T-helper 17 cell (primary cell): ENCODE results near the gene SCCPDH. TPM values are rescaled to one million over a fixed set of nuclear protein-coding genes. Genes with fewer than 3 reads are reported as not detected.

Experiments used
- ATAC-seq: fragments of 150-1000 bp; cut with Tn5 transposase; 2 replicates; pipeline ENCODE4 v1.10.0; 2021; ENCODE audit warnings: mild to moderate bottlenecking, moderate library complexity
- DNase-seq, 3 donors: peaks; one replicate each; pipeline versions ENCODE4 v3.0.0 to v3.0.0-alpha.2; 2020 to 2021
- H3K9me3 ChIP-seq: one replicate; pipeline ENCODE4 v1.7.0; 2013; ENCODE audit warnings: low read length, mild to moderate bottlenecking; ENCODE audit not compliant: control insufficient read depth, poor library complexity, severe bottlenecking
- H3K27ac Mint-ChIP-seq: one replicate; pipeline ENCODE4 v1.8.0; 2022; ENCODE audit warnings: mild to moderate bottlenecking, moderate library complexity, mixed read lengths
- H3K27me3 Mint-ChIP-seq: one replicate; pipeline ENCODE4 v1.8.0; 2022; ENCODE audit warnings: mixed read lengths
- H3K36me3 Mint-ChIP-seq: one replicate; pipeline ENCODE4 v1.8.0; 2022; ENCODE audit warnings: low read depth, mixed read lengths
- H3K4me1 Mint-ChIP-seq: one replicate; pipeline ENCODE4 v1.8.0; 2022; ENCODE audit warnings: mild to moderate bottlenecking, mixed read lengths
- H3K4me3 Mint-ChIP-seq: one replicate; pipeline ENCODE4 v1.8.0; 2022; ENCODE audit warnings: mild to moderate bottlenecking, moderate library complexity, mixed read lengths
- total RNA-seq, 4 donors: library from RNA in 2 of 4; stranded (reverse) in 2 of 4; gene quantifications; one replicate each; pipeline ENCODE4 v1.2.3 and lab custom pipeline; 2022 to 2026

SCCPDH gene
- total RNA-seq, 2 donors from 2014 or later: 1.9 to 3.2 TPM

DNA sequence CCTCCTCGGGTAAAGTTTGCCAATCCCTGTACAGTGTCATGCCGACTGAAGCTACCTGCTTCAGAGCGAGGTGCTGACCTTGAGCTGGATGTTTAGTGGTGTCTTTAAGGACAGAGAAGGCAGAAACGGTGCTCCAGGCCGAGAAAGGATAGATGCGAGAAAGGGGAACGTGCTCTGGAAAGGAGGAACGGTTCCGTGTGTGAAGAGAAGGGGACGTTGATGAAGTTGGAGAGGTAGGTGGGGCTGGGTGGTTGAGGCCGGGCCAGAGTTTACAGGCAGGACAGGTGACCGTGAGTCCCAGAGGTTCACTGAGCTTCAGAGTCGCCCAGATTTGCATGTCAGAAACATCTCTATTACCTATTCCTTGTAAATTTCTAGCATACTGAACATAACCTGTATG lies 90.7 kb downstream of the SCCPDH start:
- H3K27ac Mint-ChIP-seq: no peak overlapping the region
- ATAC-seq: no peak
- no peak overlapping the region for H3K4me3 Mint-ChIP-seq
- no peak for DNase-seq
- peaks cover 5% of the 10 kb centered on the region for H3K36me3 Mint-ChIP-seq
- peaks cover 2% of the 10 kb centered on the region for H3K4me1 Mint-ChIP-seq
- H3K27me3 Mint-ChIP-seq: peaks cover 35% of the 10 kb centered on the region
- no peaks in the 10 kb centered on the region for H3K9me3 ChIP-seq

DNA sequence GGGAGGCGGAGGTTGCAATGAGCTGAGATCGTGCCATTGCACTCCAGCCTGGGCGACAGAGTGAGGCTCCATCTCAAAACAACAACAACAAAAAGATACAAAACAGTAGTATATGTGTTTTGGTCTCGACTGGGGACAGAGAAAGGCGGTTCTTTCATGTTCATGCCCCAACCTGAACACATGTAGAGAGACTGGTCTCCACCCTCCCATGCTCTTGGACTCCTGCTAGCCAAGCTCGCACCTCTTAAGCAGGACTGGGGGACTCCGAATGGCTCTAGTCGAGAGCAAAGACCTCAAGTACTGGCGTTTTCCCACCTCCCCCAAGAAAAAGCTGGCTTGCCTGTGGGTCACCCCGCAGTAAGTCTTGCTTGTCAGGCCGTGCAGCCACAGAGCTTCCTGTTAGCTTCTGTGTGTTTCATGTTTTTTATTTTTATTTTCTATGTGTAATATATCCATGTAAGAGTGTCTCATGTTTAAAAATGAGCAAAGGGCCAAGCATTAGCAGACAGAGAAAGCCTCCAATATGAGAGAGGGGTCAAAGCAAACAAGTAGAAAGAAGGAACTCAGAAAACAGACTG lies 91.6 kb downstream of the SCCPDH start:
- ATAC-seq: no peak
- no peaks in the 10 kb centered on the region for H3K9me3 ChIP-seq
- Mint-ChIP-seq H3K4me1 (peaks cover 2% of the 10 kb centered on the region), H3K27ac (no peak overlapping the region), H3K36me3 (peaks cover 5% of the 10 kb centered on the region), H3K27me3 (peaks cover 35% of the 10 kb centered on the region), H3K4me3 (no peak overlapping the region)
- no peak for DNase-seq

Other genes starting within 250 kb of the SCCPDH start
- 10 to 100 TPM; 28.6 to 31.5 TPM for gene SMYD3, start 217.1 kb upstream of the SCCPDH start, total RNA-seq
- 10 to 100 TPM in 1 of 2 donors, 1 to 10 TPM in 1; 6.7 to 10.2 TPM for gene TFB2M, start 158.1 kb upstream of the SCCPDH start, total RNA-seq
- gene CNST, start 158.0 kb upstream of the SCCPDH start, total RNA-seq: 10 to 100 TPM; 70.8 to 94.0 TPM
- gene AHCTF1, start 207.5 kb downstream of the SCCPDH start, total RNA-seq: 10 to 100 TPM; 63.0 to 77.9 TPM